Esophagus muscularis mucosa (tissue), 4 donors: ENCODE results near the gene ZBP1. TPM values are rescaled to one million over a fixed set of nuclear protein-coding genes. Genes with fewer than 3 reads are reported as not detected.

ENCODE experiments used
- DNase-seq: peaks from one replicate; pipeline ENCODE4 v3.0.0-alpha.2; 2017; ENCODE audit errors: extremely low spot score
- H3K27ac ChIP-seq, 4 donors: fragments of 200-600 bp; sonication (generic); replicated peaks in 1 of 4; 1 replicate in 3 of 4; 2 replicates in 1 of 4; pipeline ENCODE4 v1.5.1; 2016 to 2019; ENCODE audit warnings: mild to moderate bottlenecking in 1 of 4
- H3K27me3 ChIP-seq, 4 donors: fragments of 200-600 bp; sonication (generic); one replicate each; pipeline versions ENCODE4 v1.5.1 to v1.6.0; 2016 to 2019
- H3K36me3 ChIP-seq, 4 donors: fragments of 200-600 bp; sonication (generic); one replicate each; pipeline ENCODE4 v1.5.1; 2016 to 2019
- H3K4me1 ChIP-seq, 4 donors: fragments of 200-600 bp; sonication (generic); one replicate each; pipeline ENCODE4 v1.5.1; 2016 to 2019
- H3K4me3 ChIP-seq, 4 donors: fragments of 200-600 bp; sonication (generic); 1 replicate in 2 of 4; 2 replicates in 2 of 4; pipeline ENCODE4 v1.5.1; 2016 to 2019; ENCODE audit warnings: mild to moderate bottlenecking in 4 of 4, moderate library complexity in 1 of 4
- H3K9me3 ChIP-seq, 4 donors: fragments of 200-600 bp; sonication (generic); 1 replicate in 3 of 4; 2 replicates in 1 of 4; pipeline ENCODE4 v1.5.1; 2016 to 2019
- EP300 ChIP-seq: sonication (generic); formaldehyde crosslinking; IDR thresholded peaks from one replicate; pipeline ENCODE4 v1.6.1; 2017; ENCODE audit warnings: antibody characterized with exemption
- POLR2A ChIP-seq: fragments of 450-650 bp; IDR thresholded peaks from one replicate; pipeline ENCODE4 v1.6.1; 2017; ENCODE audit warnings: antibody characterized with exemption, moderate library complexity, mild to moderate bottlenecking, low read depth
- POLR2AphosphoS5 ChIP-seq, 2 donors: sonication (generic); formaldehyde crosslinking; IDR thresholded peaks; one replicate each; pipeline ENCODE4 v1.6.1; 2017; ENCODE audit warnings: antibody characterized with exemption in 2 of 2
- WGBS: methylation state at CpG from one replicate; pipeline ENCODE4 v1.1.5; 2018; 5-methylcytosine and 5-hydroxymethylcytosine counted together
- intact Hi-C: fragments of 100-400 bp; cut with DNase I; formaldehyde crosslinking; loops from one replicate; pipeline ENCODE4 v1.15.1; 2023
- total RNA-seq, 4 donors: library from RNA; depleted of rRNA; stranded (reverse); fragments of >200 nt; gene quantifications; one replicate each; pipeline versions ENCODE4 v1.1.0 to v1.2.1, GENCODE V29; 2016
- TF ChIP-seq, protein P1 (sequence below), 3 experiments: fragments of 200-600 bp in 2 of 3; fragments of 450-650 bp in 1 of 3; sonication (generic) in 2 of 3; IDR thresholded peaks; one replicate each; pipeline ENCODE4 v1.5.1; 2017 to 2019; ENCODE audit warnings: antibody characterized with exemption in 3 of 3, mild to moderate bottlenecking in 2 of 3, moderate library complexity in 1 of 3

Gene ZBP1
- total RNA-seq, 4 donors from 2014 or later, result 0.33 to 0.75 TPM; not detected in 2

DNA sequence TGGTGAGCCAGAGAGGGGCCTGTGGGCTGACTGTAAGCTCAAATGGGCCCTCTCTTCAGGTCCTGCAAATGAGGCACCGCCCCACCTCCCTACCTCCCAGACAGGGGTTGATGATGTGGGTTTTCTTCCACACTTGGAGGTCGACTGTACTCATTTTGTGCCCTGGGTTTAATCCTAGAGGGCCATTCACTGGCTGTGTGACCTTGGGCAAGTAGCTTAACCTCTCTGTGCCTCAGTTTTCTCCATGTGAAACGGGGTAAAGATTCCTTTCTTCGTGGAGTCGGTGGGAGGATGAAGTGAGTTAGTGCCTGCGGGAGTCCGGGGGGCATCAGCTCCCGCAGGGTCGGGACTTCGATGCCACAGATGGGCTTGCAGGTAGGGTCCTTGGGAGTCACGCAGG lies 23.9 kb downstream of the ZBP1 start:
- Histone ChIP-seq H3K4me3 (no peak overlapping the region), H3K9me3 (no peaks in the 10 kb centered on the region), H3K36me3 (no peaks in the 10 kb centered on the region), H3K27me3 (peaks cover 0 to 14% (median 0%) of the 10 kb centered on the region in 4 donors), H3K4me1 (peaks cover 7 to 23% (median 14%) of the 10 kb centered on the region in 4 donors), H3K27ac (no peak overlapping the region)
- DNase-seq, result no peak
- no peak for TF ChIP-seq EP300
- TF ChIP-seq, protein P1, sequence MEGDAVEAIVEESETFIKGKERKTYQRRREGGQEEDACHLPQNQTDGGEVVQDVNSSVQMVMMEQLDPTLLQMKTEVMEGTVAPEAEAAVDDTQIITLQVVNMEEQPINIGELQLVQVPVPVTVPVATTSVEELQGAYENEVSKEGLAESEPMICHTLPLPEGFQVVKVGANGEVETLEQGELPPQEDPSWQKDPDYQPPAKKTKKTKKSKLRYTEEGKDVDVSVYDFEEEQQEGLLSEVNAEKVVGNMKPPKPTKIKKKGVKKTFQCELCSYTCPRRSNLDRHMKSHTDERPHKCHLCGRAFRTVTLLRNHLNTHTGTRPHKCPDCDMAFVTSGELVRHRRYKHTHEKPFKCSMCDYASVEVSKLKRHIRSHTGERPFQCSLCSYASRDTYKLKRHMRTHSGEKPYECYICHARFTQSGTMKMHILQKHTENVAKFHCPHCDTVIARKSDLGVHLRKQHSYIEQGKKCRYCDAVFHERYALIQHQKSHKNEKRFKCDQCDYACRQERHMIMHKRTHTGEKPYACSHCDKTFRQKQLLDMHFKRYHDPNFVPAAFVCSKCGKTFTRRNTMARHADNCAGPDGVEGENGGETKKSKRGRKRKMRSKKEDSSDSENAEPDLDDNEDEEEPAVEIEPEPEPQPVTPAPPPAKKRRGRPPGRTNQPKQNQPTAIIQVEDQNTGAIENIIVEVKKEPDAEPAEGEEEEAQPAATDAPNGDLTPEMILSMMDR (IDR thresholded peaks at IDR 0.05), result no peak
- TF ChIP-seq POLR2A, result no peak
- no peak for TF ChIP-seq POLR2AphosphoS5 (IDR thresholded peaks at IDR 0.05)
- 85% methylated on average over 4 of the region's 11 CpGs for WGBS
- intact Hi-C loops, result loop anchor here (5.0 kb wide), 1 partner anchor 61 kb away; no protein-coding TSS in a partner anchor

DNA sequence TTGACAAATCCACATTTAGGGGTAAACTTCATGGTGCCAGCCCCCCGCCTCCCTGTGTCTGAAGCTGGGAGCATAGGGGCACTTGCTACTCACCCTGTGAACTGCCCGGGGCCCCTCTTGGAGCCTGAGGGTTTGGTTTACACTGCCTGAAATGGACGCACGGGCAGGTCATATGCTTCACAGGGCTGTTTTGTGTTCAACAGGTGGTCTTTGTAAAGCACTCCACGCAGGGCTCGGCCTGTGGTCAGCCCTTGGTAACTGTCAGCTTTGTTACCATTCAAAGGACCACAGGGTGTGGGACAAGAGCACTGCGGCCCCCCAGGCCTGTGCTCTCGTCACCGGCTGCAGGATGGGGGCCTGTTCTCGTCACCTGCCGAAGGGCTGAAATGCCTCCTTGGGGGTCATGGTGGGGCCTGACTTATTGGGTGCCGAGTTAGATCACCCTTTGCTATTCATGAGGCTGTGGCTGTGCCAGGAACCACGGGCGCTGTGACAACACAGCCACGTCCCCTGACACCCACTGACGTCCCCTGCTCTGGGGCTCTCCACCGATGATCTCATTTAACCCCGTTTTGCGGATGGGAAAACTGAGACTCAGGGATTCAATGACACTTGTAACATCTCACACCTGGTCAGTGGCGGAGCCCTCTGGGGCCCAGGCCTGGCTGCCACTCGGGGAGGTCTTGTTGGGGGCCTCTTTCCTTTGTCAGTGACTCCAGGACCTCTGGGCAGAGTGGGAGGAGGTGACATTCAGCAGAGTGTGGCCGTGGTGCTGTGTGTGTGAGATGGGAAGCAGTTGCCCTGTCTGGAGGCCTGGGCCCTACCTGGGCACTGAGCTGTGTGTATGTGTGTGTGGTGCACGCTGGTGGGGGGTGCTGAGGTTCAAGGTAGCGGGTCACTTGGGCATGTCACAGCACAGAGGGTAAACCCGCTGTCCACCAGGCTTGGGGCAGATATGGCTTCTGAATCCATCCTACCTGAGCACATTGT lies 24.9 kb downstream of the ZBP1 start:
- WGBS, result 93% methylated on average over 18 of the region's 25 CpGs
- no peak for TF ChIP-seq EP300
- TF ChIP-seq POLR2AphosphoS5 (IDR thresholded peaks at IDR 0.05), result no peak
- TF ChIP-seq, protein P1 (IDR thresholded peaks at IDR 0.05), result no peak
- no peak for TF ChIP-seq POLR2A
- no peaks in the 10 kb centered on the region for H3K9me3 ChIP-seq
- no peak overlapping the region for H3K4me3 ChIP-seq
- H3K36me3 ChIP-seq, result no peaks in the 10 kb centered on the region
- H3K4me1 ChIP-seq, result peaks cover 7 to 23% (median 14%) of the 10 kb centered on the region in 4 donors
- intact Hi-C loops, result loop anchor here (5.0 kb wide), 1 partner anchor 62 kb away; no protein-coding TSS in a partner anchor
- H3K27me3 ChIP-seq, result peaks cover 0 to 14% (median 0%) of the 10 kb centered on the region in 4 donors
- DNase-seq, result no peak
- no peak overlapping the region for H3K27ac ChIP-seq

DNA sequence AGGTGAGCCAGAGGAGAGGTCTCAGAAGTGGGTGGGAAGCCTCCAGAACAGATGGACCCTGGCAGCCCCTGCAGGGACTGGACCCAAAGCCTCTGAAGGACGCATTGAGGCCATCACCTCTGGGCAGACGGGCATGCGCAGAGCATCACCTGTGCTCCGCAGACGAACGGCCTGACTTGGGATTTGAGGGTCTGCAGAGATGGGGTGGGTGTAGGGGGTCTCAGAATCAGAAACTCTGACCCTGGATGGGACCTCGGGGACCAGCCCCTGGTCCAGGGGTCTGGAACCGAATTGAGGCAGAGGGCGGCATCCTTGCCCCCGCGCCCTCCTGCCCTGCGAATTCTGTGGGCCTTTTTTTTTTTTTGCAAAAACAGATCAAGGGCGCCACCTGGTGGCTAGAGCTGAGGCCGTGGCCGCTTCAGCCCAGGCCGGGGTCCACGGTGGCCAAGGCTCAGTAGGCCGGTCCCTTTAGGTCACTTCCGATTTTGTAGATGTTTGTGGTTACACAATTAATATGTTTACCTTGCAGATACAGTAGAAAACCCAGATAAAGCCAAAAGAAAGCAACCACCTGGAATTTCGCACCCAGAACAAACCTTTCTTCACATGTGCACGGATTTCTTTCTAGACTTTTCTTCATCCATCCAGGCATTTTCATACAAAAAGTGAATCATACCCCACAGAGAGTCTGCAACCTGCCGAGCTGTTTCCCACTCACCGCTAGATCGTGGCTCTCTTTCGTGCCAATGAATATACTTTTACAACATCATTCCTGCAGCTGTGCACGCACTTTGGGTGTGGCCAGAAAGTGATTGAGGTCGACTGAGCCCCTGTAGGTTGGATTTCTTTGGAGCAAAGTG lies 25.9 kb downstream of the ZBP1 start:
- Histone ChIP-seq H3K27ac (no peak overlapping the region), H3K9me3 (no peaks in the 10 kb centered on the region)
- WGBS, result 32% methylated on average over 26 of the region's 27 CpGs

More for the DNA sequence above, 25.9 kb downstream of the ZBP1 start:
- Histone ChIP-seq H3K4me3 (no peak overlapping the region), H3K36me3 (no peaks in the 10 kb centered on the region), H3K27me3 (peaks cover 0 to 14% (median 0%) of the 10 kb centered on the region in 4 donors), H3K4me1 (peaks cover 7 to 23% (median 14%) of the 10 kb centered on the region in 4 donors)
- DNase-seq, result no peak
- TF ChIP-seq POLR2AphosphoS5 (IDR thresholded peaks at IDR 0.05) (no peak), POLR2A (no peak)
- TF ChIP-seq, protein P1 (IDR thresholded peaks at IDR 0.05), result peak; percentile 80 to 96 (median 90)
- intact Hi-C loops, result loop anchor here (1.0 to 5.0 kb wide), 2 partner anchors 80 to 212 kb away; no protein-coding TSS in a partner anchor
